ENCODE results near the gene SLC27A6.
"Not testable (repeated sequence)": the region's sequence is repeated elsewhere in the genome, so short reads cannot be mapped to it uniquely, and the experiment has no call there.

SLC27A6 gene

DNA sequence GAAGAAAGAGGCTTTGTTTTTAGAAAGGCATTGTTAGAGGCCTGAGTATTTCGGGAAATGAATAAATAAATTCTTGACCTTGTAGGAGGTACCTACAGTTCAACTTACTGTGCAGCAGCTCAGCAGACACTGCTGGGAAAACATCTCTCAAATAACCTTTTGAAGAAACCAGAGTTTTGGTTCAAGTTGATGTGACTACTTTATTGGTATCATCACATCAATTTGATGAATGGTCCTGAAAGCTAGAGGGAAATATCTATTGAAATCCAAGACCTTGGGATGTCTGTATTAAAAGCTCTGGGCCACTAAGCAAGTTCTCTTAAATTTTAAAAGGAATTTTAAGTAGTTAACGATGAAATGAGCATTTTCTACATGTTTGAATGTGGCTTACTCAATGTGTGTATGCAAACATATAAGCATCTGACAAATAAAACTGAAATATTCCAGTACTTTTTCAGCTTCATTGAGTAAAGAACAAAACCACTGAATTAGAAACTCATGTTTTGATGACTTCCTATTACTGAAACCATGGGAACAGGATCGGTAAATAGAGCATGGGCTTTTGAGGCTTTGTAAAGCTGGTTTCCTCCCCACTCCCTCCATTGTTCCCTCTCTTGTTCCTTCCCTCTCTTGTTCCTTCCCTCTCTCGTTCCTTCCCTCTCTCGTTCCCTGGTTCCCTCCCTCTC lies 36.7 kb downstream of the SLC27A6 start:
- DNase-seq: no peak

GRCh38 chr5:129002527-129002842 lies 37.2 kb downstream of the SLC27A6 start:
- no peak for DNase-seq

DNA sequence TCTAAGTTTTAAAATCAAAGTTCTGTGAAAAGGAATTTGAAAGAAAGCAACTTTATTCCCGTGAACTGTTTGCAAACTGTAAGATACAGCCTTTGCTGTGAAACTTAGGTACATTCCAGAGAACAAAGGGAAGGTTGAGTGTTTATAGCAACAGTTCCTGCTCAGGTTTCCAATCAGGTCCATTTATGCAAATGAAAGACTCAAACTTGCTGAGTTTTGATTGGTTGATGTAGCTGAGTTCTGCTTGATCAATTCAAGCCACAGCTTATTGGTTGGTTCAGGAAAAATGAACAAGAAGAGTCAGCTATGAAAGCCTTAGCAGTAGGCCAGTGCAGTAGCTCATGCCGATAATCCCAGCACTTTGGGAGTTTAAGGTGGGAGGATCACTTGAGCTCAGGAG lies 37.9 kb downstream of the SLC27A6 start:
- no peak for DNase-seq

GRCh38 chr5:129014185-129014584 lies 48.9 kb downstream of the SLC27A6 start:
- no peak for DNase-seq

GRCh38 chr5:129018837-129019236 lies 53.5 kb downstream of the SLC27A6 start:
- DNase-seq: no peak

DNA sequence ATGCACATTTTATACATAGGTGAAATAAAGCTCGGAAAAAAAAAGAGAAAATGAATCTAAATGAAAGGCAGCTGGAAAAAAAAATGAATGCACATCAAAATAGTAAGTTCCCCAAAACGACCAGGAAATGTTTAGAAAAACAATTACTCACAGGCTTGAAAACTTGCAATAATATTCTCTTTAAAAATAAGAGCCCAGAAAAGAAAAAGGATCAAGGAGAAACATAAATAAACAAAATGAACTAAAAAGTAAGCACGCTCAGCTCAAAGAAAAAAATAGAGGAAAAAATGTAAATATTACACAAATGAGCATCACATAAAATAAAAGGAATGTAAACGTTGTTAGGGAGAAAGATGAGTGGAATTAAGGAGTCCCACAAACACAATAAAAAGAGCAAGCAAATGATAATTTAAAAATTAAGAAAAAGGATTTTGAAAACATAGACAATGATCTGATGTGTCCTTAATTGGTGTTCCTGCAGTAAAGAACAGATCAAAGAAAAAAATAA lies 54.2 kb downstream of the SLC27A6 start:
- no peak for DNase-seq

DNA sequence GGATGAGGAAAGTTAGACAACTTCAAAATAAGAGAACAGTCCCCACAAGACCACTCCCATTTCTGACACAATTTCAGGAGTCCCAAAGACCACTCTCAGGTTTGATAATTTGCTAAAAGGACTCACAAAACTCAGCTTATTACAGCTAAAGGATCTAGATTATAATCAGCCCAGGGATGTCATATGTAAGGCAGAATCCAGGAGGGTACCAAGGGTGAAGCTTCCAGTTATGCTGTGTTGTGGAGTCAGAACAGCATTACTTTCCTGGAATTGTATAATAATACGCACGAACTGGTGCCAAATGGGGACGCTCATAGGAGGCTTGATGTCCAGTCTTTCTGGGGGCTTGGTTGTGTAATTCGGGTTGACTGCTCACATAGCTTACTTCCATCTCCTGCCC lies 55.4 kb downstream of the SLC27A6 start:
- DNase-seq: no peak

DNA sequence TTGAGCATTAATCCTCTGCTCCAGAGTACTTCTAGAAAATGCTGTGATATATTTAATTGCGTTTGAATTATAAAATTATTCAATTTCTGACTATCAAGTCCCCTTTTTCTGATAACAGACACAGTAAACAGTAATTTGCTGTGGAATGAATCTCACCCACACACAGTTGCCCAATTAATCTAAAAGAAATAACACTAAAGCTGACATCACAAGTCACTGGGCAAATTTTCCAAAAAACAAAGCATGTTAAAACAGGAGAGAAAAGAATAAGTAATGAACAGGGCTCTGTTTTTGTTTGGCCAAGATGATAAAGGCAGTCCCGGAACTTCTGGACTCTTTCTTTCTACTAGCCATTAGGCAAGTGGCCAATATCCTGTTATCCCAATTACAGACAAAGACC lies 56.5 kb downstream of the SLC27A6 start:
- no peak for DNase-seq

GRCh38 chr5:129022599-129022998 lies 57.3 kb downstream of the SLC27A6 start:
- no peak for DNase-seq

- no peak for DNase-seq
Observed at GRCh38 chr5:129027260-129027659, 62.0 kb downstream of the SLC27A6 start.

DNA sequence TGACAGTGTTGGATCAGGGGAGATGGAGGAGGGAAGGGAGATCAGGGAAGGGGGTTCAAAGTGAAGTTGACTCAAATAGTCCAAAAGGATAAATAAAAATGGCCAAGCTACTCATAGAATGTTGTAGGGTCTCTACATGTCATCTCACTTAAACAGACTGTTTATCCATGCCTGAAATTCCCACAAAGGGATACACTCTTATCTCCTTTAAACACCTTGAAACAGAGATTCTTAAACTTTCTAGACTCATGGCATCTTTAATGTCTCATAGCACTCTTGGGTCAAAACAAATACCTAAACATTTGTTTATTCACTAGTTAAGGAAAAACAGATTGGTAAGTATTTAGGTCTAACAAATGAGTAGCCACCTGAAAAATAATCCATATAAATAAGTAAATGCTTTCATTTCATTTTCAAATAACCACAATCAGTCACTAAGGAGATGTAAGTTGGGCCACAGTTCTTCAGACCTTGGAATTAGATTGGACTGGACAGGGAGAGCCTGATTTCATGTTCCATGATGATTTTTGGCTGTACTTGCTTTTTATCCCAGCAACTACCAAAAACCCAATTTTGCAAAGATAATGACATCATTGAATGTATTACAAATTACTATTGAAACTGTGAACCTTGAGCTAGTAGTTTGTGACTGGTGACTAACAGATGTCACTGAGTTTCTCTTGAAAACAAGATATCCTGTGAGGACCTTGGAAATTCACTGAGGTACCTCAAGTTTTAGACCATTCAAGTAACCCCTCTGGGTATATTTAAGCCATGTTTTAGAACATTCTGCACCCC lies 66.8 kb downstream of the SLC27A6 start:
- DNase-seq: no peak

DNA sequence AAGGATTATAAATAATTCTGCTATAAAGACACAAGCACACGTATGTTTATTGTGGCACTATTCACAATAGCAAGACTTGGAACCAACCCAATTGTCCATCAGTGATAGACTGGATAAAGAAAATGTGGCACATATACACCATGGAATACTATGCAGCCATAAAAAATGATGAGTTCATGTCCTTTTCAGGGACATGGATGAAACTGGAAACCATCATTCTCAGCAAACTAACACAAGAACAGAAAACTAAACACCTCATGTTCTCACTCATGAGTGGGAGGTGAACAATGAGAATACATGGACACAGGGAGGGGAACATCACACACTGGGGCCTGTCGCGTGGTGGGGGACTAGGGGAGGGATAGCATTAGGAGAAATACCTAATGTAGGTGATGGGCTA lies 71.0 kb downstream of the SLC27A6 start:
- not testable (repeated sequence) for DNase-seq

GRCh38 chr5:129041196-129041881 lies 76.1 kb downstream of the SLC27A6 start:
- DNase-seq: no peak

GRCh38 chr5:129042306-129042705 lies 77.0 kb downstream of the SLC27A6 start:
- no peak for DNase-seq

GRCh38 chr5:129043894-129044293 lies 78.6 kb downstream of the SLC27A6 start:
- DNase-seq: no peak

DNA sequence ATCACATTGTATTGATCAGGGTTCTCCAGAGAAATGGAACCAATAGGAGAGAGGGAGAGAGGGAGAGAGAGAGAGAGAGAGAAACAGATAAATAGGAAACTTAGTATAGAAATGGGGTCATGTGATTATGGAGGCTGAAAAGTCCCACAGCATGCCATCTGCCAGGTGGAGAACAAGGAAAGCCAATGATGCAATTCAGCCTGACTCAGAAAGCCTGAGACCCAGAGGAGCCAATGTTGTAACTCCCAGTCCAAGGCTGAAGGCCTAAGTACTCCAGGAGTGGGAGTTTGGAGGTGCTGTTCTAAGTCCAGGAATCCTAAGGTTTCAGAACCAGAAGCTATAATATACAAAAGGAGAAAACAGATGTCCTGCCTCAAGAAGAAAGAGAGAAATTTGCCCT lies 80.9 kb downstream of the SLC27A6 start:
- DNase-seq: no peak

DNA sequence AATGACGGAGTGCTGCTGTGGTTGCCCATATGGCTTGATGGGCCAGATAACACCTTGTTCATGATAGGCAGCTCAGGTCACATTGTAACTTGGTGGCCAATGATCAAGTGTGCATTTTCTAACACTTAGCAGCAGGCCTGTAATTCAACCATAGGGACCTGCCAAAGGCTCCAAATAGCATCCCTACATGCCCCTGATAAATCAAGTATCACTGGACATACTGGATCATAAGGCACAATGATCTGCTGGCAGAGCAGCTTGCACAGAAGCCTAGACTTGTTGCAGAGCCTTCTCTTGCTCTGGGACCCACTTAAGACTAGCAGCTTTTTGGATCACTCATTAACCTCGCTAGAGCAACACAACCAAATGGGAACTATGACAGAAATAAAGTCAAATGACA lies 83.2 kb downstream of the SLC27A6 start:
- DNase-seq: no peak

DNA sequence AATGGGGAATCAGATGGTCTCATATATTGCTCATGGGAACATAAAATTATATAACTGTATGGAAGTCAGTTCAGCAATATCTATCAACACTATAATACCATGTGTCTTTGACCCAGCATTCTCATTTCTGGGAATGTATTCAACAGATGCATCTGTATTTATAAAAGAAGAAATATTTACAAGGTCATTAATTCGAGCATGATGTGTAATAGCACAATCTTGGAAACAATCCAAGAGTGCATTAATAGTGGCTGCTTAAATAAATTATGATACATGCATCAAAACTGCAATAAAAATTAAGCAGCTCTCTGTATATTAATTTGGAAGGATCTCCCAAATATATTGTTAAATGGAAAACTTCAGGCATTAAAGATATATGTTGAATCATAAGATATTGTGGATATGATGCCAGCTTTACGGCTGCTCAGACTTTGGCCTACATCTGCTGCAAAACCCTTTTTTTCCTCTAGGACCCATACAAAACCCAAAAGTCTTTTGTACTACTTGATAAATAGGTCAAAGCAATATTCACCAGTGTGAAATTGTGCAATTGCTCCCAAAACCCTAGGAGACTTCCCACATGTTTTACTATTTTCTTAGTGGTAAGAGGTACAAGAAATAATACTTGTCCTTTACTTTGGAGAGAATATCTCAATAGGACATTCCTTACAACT lies 84.0 kb downstream of the SLC27A6 start:
- no peak for DNase-seq

DNA sequence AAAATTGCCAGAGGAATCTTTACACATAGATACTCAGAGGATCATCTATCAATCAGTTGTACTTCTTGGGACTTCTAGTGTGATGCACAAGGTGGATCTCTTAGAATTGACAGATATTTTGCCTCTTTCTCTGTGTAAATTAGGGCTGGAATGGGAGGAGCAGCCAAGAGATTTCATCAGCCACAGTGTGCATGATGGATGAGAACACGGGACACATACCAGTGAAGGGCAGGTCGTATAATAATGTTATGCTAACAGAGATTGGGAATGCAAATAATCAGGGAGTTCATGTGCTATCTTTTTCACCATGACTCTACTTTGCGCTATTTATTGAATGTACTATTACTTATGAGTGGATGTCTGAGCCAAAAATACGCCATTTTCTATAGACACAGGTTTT lies 86.0 kb downstream of the SLC27A6 start:
- no peak for DNase-seq

GRCh38 chr5:129053438-129053837 lies 88.2 kb downstream of the SLC27A6 start:
- DNase-seq: no peak

DNA sequence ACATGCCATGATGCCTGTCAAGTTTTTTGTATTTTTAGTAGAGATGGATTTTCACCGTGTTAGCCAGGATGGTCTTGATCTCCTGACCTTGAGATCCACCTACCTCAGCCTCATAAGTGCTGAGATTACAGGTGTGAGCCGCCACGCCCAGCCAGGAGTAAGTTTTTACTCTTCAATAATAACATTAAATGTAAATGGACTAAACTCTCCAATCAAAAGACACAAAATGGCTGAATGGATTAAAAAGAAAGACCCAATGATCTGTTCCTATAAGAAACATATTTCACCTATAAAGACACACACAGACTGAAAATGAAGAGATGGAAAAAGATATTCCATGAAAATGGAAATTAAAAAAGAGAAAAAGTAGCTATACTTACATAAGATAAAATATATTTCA lies 92.0 kb downstream of the SLC27A6 start:
- DNase-seq: no peak

DNA sequence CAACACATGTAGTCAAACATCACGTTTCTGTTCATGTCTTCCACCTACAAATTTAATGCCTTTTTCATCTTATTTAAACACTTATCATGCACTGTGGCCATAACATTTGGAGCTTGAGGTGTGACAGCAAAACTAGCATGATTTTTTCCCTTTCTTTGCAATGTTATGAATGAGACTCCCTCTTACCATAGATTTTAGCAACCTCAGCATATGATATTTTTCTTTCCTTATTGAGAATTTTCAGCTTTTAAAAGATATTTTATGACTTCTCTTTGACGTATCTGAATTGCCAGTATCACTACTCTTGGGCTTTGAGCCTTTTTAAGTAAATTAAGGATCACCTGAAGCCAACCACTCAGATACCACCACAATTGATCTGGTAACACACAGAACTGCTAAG lies 96.6 kb downstream of the SLC27A6 start:
- DNase-seq: no peak

DNA sequence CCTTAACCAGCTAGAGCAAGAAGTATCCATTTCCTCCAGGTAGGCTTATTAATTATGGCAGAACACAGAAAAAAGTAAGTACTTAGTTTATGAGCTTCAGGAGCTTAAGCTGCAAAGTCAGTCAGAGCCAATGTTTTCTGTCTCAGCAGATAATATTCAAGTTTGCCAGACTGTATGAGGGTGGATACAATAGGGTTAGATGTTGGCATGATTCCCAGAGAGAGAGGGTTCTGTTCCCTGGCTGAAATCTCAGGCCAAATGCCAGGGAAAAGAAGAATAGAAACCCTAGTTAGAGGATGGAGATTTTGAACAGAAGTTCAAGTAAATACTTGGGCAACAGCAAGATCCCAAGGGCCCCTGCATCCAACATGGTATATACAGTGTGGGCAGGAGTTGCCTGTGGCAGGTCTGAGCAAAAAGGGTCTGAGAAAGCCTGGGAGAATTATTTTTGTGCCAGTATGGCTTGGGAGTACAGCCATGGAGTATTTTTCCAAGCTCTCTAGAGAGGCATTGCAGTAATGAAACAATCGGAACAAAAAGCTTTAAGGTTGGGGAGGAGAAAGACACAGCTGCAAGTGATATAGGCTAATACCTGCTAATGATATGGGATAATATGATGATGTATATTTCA lies 98.3 kb downstream of the SLC27A6 start:
- DNase-seq: no peak
